Left renal cortex interstitium (tissue), 4 donors: ENCODE measurements around the gene ATP8B1. TPM values are rescaled to one million over a fixed set of nuclear protein-coding genes. Genes with fewer than 3 reads are reported as not detected.
"Not testable (repeated sequence)": the region's sequence is repeated elsewhere in the genome, so short reads cannot be mapped to it uniquely, and the experiment has no call there.

Source experiments
- DNase-seq, 4 donors: peaks; one replicate each; pipeline ENCODE4 v3.0.0-alpha.2; 2013; ENCODE audit warnings: low read depth in 4 of 4, low spot score in 2 of 4, missing footprints in 1 of 4
- polyA plus RNA-seq, 4 donors: library from polyadenylated mRNA; unstranded; fragments of 120-200 nt; gene quantifications; one replicate each; pipeline ENCODE4 v1.2.1, GENCODE V29; 2013; ENCODE audit not compliant: insufficient read length in 4 of 4

The ATP8B1 gene
- polyA plus RNA-seq, result 10 to 100 TPM; 24.1 to 29.4 (median 26.5) TPM

- peak in 1 of 4 donors; percentile 74 for DNase-seq
Measured at GRCh38 chr18:57803103-57803969, at the start of gene ATP8B1. ATP8B1 (minus strand) TSS chr18:57803315; CDS start chr18:57731807, 71,508 bp downstream.

GRCh38 chr18:57850063-57850462 is 46.9 kb upstream of the ATP8B1 start:
- DNase-seq, result no peak

- not testable (repeated sequence) for DNase-seq
Measured at GRCh38 chr18:57848374-57848773, 45.3 kb upstream of the ATP8B1 start.

GRCh38 chr18:57847431-57847830 is 44.3 kb upstream of the ATP8B1 start:
- not testable (repeated sequence) for DNase-seq

GRCh38 chr18:57846258-57846657 is 43.1 kb upstream of the ATP8B1 start:
- DNase-seq, result no peak

- no peak for DNase-seq
Measured at GRCh38 chr18:57845605-57846074, 42.5 kb upstream of the ATP8B1 start.

GRCh38 chr18:57844319-57844718 is 41.2 kb upstream of the ATP8B1 start:
- DNase-seq, result no peak

- DNase-seq, result no peak
Measured at GRCh38 chr18:57843386-57843785, 40.3 kb upstream of the ATP8B1 start.

- DNase-seq, result no peak
Measured at GRCh38 chr18:57841568-57841967, 38.5 kb upstream of the ATP8B1 start.

- no peak for DNase-seq
Measured at GRCh38 chr18:57839942-57840381, 36.8 kb upstream of the ATP8B1 start.

GRCh38 chr18:57837917-57838548 is 34.9 kb upstream of the ATP8B1 start:
- DNase-seq, result no peak

GRCh38 chr18:57836557-57836956 is 33.4 kb upstream of the ATP8B1 start:
- DNase-seq, result no peak

GRCh38 chr18:57835904-57836303 is 32.8 kb upstream of the ATP8B1 start:
- no peak for DNase-seq

- DNase-seq, result no peak
Measured at GRCh38 chr18:57834616-57835015, 31.5 kb upstream of the ATP8B1 start.

GRCh38 chr18:57833441-57834101 is 30.5 kb upstream of the ATP8B1 start:
- no peak for DNase-seq

GRCh38 chr18:57832730-57833129 is 29.6 kb upstream of the ATP8B1 start:
- no peak for DNase-seq

- no peak for DNase-seq
Measured at GRCh38 chr18:57831597-57832377, 28.7 kb upstream of the ATP8B1 start.

- DNase-seq, result no peak
Measured at GRCh38 chr18:57827646-57828045, 24.5 kb upstream of the ATP8B1 start.

GRCh38 chr18:57826252-57826651 is 23.1 kb upstream of the ATP8B1 start:
- DNase-seq, result no peak

GRCh38 chr18:57820583-57820982 is 17.5 kb upstream of the ATP8B1 start:
- DNase-seq, result not testable (repeated sequence)
